GM23338 (cell line): Measurements from ENCODE around the gene RGS6. TPM values are rescaled to one million over a fixed set of nuclear protein-coding genes. Genes with fewer than 3 reads are reported as not detected.

Experiments used
- ATAC-seq: fragments of 200-7000 bp; cut with Tn5 transposase; 3 replicates; pipeline ENCODE4 v1.9.1; 2020
- DNase-seq: peaks from one replicate; pipeline ENCODE4 v3.0.0-alpha.2; 2015; ENCODE audit warnings: low spot score
- H2AFZ ChIP-seq: fragments of 200-600 bp; sonication (generic); 2 replicates; pipeline ENCODE4 v1.8.0; 2016; ENCODE audit warnings: antibody characterized with exemption, mild to moderate bottlenecking, moderate library complexity
- H3F3A ChIP-seq: fragments of 200-600 bp; sonication (generic); replicated peaks from 2 replicates; pipeline ENCODE4 v1.8.0; 2017; ENCODE audit warnings: antibody characterized with exemption, mixed run types, low read depth
- H3K27ac ChIP-seq: fragments of 200-600 bp; sonication (generic); 2 replicates; pipeline ENCODE4 v1.6.1; 2016; ENCODE audit warnings: low read depth
- H3K27me3 ChIP-seq: fragments of 200-600 bp; sonication (generic); 2 replicates; pipeline ENCODE4 v1.8.0; 2016; ENCODE audit warnings: mild to moderate bottlenecking, mixed run types, moderate library complexity; ENCODE audit not compliant: insufficient read depth
- H3K36me3 ChIP-seq: fragments of 200-600 bp; sonication (generic); 2 replicates; pipeline ENCODE4 v1.8.0; 2016; ENCODE audit warnings: mild to moderate bottlenecking; ENCODE audit not compliant: insufficient read depth
- H3K4me1 ChIP-seq: fragments of 200-600 bp; sonication (generic); 2 replicates; pipeline ENCODE4 v1.8.0; 2016; ENCODE audit warnings: mild to moderate bottlenecking, moderate library complexity; ENCODE audit not compliant: insufficient read depth
- H3K4me2 ChIP-seq: fragments of 200-600 bp; sonication (generic); 2 replicates; pipeline ENCODE4 v1.7.1; 2017; ENCODE audit warnings: mixed run types
- H3K4me3 ChIP-seq: fragments of 200-600 bp; sonication (generic); 2 replicates; pipeline ENCODE4 v1.6.1; 2016; ENCODE audit warnings: mixed run types
- H3K79me2 ChIP-seq: fragments of 200-600 bp; sonication (generic); replicated peaks from 2 replicates; pipeline ENCODE4 v1.8.0; 2017; ENCODE audit warnings: mild to moderate bottlenecking; ENCODE audit not compliant: insufficient read depth
- H3K9me2 ChIP-seq: fragments of 200-600 bp; sonication (generic); 2 replicates; pipeline ENCODE4 v1.8.0; 2017; ENCODE audit not compliant: insufficient read depth
- H4K20me1 ChIP-seq: fragments of 200-600 bp; sonication (generic); replicated peaks from 2 replicates; pipeline ENCODE4 v1.8.0; 2017; ENCODE audit warnings: mild to moderate bottlenecking; ENCODE audit not compliant: insufficient read depth
- H3K27ac Mint-ChIP-seq: 2 replicates; pipeline ENCODE4 v1.8.0; 2020; ENCODE audit warnings: inconsistent platforms, mild to moderate bottlenecking, moderate library complexity, mixed read lengths
- H3K27me3 Mint-ChIP-seq: 3 replicates; pipeline ENCODE4 v1.8.0; 2022; ENCODE audit warnings: low read depth, mild to moderate bottlenecking, moderate library complexity, mixed read lengths, inconsistent platforms; ENCODE audit not compliant: insufficient read depth, poor library complexity
- H3K36me3 Mint-ChIP-seq: 3 replicates; pipeline ENCODE4 v1.8.0; 2021; ENCODE audit warnings: low read depth, mild to moderate bottlenecking, inconsistent platforms, moderate library complexity, mixed read lengths
- H3K4me1 Mint-ChIP-seq: 3 replicates; pipeline ENCODE4 v1.8.0; 2020; ENCODE audit warnings: mild to moderate bottlenecking, inconsistent platforms, mixed read lengths
- H3K4me3 Mint-ChIP-seq: 3 replicates; pipeline ENCODE4 v1.8.0; 2021; ENCODE audit warnings: moderate library complexity, mild to moderate bottlenecking, inconsistent platforms, mixed read lengths
- H3K9me3 Mint-ChIP-seq: 3 replicates; pipeline ENCODE4 v1.8.0; 2020; ENCODE audit warnings: moderate library complexity, mild to moderate bottlenecking, inconsistent platforms, mixed read lengths
- CREB1 ChIP-seq: fragments of 250-450 bp; sonication (Bioruptor Pico); IDR thresholded peaks from 2 replicates; pipeline ENCODE4 v1.5.0; 2020; ENCODE audit warnings: low read depth, mild to moderate bottlenecking, moderate library complexity
- CTCF ChIP-seq, 2 experiments: fragments of 200-600 bp in 1 of 2; sonication (generic) in 1 of 2; conservative IDR thresholded peaks; 2 replicates each; pipeline versions ENCODE4 v1.5.1 to v1.6.1; 2016 to 2017; ENCODE audit warnings: antibody characterized with exemption in 2 of 2, low read depth in 2 of 2, mild to moderate bottlenecking in 2 of 2, moderate library complexity in 1 of 2
- ETS1 ChIP-seq: IDR thresholded peaks from 2 replicates; pipeline ENCODE4 v1.6.1; 2016; ENCODE audit warnings: antibody characterized with exemption
- EZH2 ChIP-seq: fragments of 200-600 bp; sonication (generic); IDR thresholded peaks from one replicate; pipeline ENCODE4 v1.8.0; 2017; ENCODE audit warnings: antibody characterized with exemption, mild to moderate bottlenecking, low read depth; ENCODE audit not compliant: unreplicated experiment
- NANOG ChIP-seq: IDR thresholded peaks from 2 replicates; pipeline ENCODE4 v1.6.1; 2016; ENCODE audit warnings: antibody characterized with exemption, borderline replicate concordance
- POLR2AphosphoS5 ChIP-seq: IDR thresholded peaks from 2 replicates; pipeline ENCODE4 v1.6.1; 2016; ENCODE audit warnings: antibody characterized with exemption, low read depth
- REST ChIP-seq: IDR thresholded peaks from one replicate; pipeline ENCODE4 v1.6.1; 2018; ENCODE audit warnings: antibody characterized with exemption; ENCODE audit not compliant: unreplicated experiment
- STAT1 ChIP-seq: IDR thresholded peaks from one replicate; pipeline ENCODE4 v1.6.1; 2016; ENCODE audit warnings: antibody characterized with exemption; ENCODE audit not compliant: unreplicated experiment
- ZNF114 ChIP-seq: fragments of 250-450 bp; sonication (Bioruptor Pico); IDR thresholded peaks from 2 replicates; pipeline ENCODE4 v1.5.0; 2020; ENCODE audit warnings: mild to moderate bottlenecking, moderate library complexity
- ZNF331 ChIP-seq: fragments of 250-450 bp; sonication (Bioruptor Pico); IDR thresholded peaks from 2 replicates; pipeline ENCODE4 v1.5.0; 2020; ENCODE audit warnings: low read depth, mild to moderate bottlenecking, moderate library complexity
- ZNF462 ChIP-seq: fragments of 250-450 bp; sonication (Bioruptor Pico); IDR thresholded peaks from 2 replicates; pipeline ENCODE4 v1.5.0; 2020; ENCODE audit warnings: mild to moderate bottlenecking, moderate library complexity
- polyA plus RNA-seq: library from polyadenylated mRNA; unstranded; fragments of >200 nt; fragmentation: Nextera tagmentation; extraction: Ambion mirVana; gene quantifications from 2 replicates; pipeline ENCODE4 v1.2.1, GENCODE V29; 2016
- total RNA-seq: library from RNA; depleted of rRNA; stranded (reverse); fragments of >200 nt; shearing (Covaris generic); gene quantifications from 2 replicates; pipeline ENCODE4 v1.2.3, GENCODE V29; 2014

Gene RGS6
- total and polyA plus RNA-seq, 2 experiments from 2014 or later = 0.66 to 0.83 TPM

- TF ChIP-seq ZNF114 (CRISPR knock-in tag) = no peak
- TF ChIP-seq ETS1 = no peak
- TF ChIP-seq EZH2 = no peak
- TF ChIP-seq STAT1 = no peak
- no peak for TF ChIP-seq POLR2AphosphoS5
- TF ChIP-seq ZNF331 (CRISPR knock-in tag) = no peak
- no peak for TF ChIP-seq REST
These were observed 620.0 kb downstream of the RGS6 start (continued) for GRCh38 chr14:72552236-72552635.

GRCh38 chr14:72553161-72553560 lies 620.9 kb downstream of the RGS6 start:
- no peak overlapping the region for H2AFZ ChIP-seq
- no peak overlapping the region for H3K4me3 Mint-ChIP-seq
- H3K79me2 ChIP-seq = no peaks in the 10 kb centered on the region
- TF ChIP-seq ZNF114 (CRISPR knock-in tag) = no peak
- no peak for TF ChIP-seq ETS1
- TF ChIP-seq CREB1 = no peak
- no peak for TF ChIP-seq POLR2AphosphoS5
- TF ChIP-seq CTCF (conservative IDR thresholded peaks at IDR 0.05; ENCODE audit: low read depth in 2 of 2) = no peak
- no peak for TF ChIP-seq NANOG
- no peak for TF ChIP-seq ZNF462 (CRISPR knock-in tag)
- no peak for TF ChIP-seq STAT1
- TF ChIP-seq EZH2 = no peak
- TF ChIP-seq ZNF331 (CRISPR knock-in tag) = no peak

More at GRCh38 chr14:72553161-72553560, 620.9 kb downstream of the RGS6 start:
- Histone ChIP-seq H3K27ac (no peak overlapping the region), H3K4me3 (no peak overlapping the region), H3K36me3 (no peaks in the 10 kb centered on the region), H3K9me2 (peaks cover 5% of the 10 kb centered on the region; the same call in 1 of the 2 replicates), H3K27me3 (no peaks in the 10 kb centered on the region), H3K4me1 (peaks cover 14% of the 10 kb centered on the region), H4K20me1 (no peaks in the 10 kb centered on the region), H3F3A (no peaks in the 10 kb centered on the region), H3K4me2 (0 out of 2 replicates have a peak overlapping the region, but pooled peaks have one; percentile 1)
- Mint-ChIP-seq H3K4me1 (peaks cover 22% of the 10 kb centered on the region), H3K27ac (no peak overlapping the region), H3K36me3 (no peaks in the 10 kb centered on the region), H3K27me3 (peaks cover 4% of the 10 kb centered on the region), H3K9me3 (no peaks in the 10 kb centered on the region)
- ATAC-seq = no peak
- DNase-seq = no peak
